ENCODE data around the gene PIK3CB. TPM values are rescaled to one million over a fixed set of nuclear protein-coding genes. Genes with fewer than 3 reads are reported as not detected.
A peak's percentile ranks its signal among the peaks of the same experiment; 100 is the strongest.

PIK3CB gene
- total RNA-seq, 4 donors from 2014 or later = 60.2 to 90.0 (median 78.5) TPM

GRCh38 chr3:138818185-138818860 is 16.4 kb downstream of the PIK3CB start:
- H3K27ac ChIP-seq = peak overlapping the region; percentile 11 to 58 (median 38)
- 95 to 96% methylated on average over 1 of the region's 1 CpG for WGBS, 2 donors
- DNase-seq = no peak
- no peaks in the 10 kb centered on the region for H3K27me3 ChIP-seq
- intact Hi-C loops (cut with DNase I) = no loop called here
- no peak for TF ChIP-seq CTCF (IDR thresholded peaks at IDR 0.05)
- no peak for TF ChIP-seq POLR2A (IDR thresholded peaks at IDR 0.05)
- no peaks in the 10 kb centered on the region for H3K36me3 ChIP-seq
- H3K4me3 ChIP-seq (replicated peaks in 1 of 3) = no peak overlapping the region
- H3K9me3 ChIP-seq = no peaks in the 10 kb centered on the region
- H3K4me1 ChIP-seq = peaks cover 10 to 19% of the 10 kb centered on the region in 2 donors

GRCh38 chr3:138817695-138818094 is 17.0 kb downstream of the PIK3CB start:
- peak; percentile 30 to 51 for DNase-seq
- WGBS, 2 donors = 69 to 70% methylated on average over 3 of the region's 3 CpGs
- TF ChIP-seq CTCF (IDR thresholded peaks at IDR 0.05) (no peak), POLR2A (IDR thresholded peaks at IDR 0.05) (no peak)
- H3K36me3 ChIP-seq = no peaks in the 10 kb centered on the region
- H3K9me3 ChIP-seq = no peaks in the 10 kb centered on the region
- H3K27me3 ChIP-seq = no peaks in the 10 kb centered on the region
- H3K4me3 ChIP-seq (replicated peaks in 1 of 3) = no peak overlapping the region
- peaks cover 6 to 14% of the 10 kb centered on the region in 2 donors for H3K4me1 ChIP-seq
- intact Hi-C loops (cut with DNase I) = no loop called here
- peak overlapping the region; percentile 11 to 58 (median 38) for H3K27ac ChIP-seq

GRCh38 chr3:138812806-138813205 is 21.9 kb downstream of the PIK3CB start:
- WGBS, 2 donors = 92 to 99% methylated on average over 2 of the region's 2 CpGs
- TF ChIP-seq POLR2A (IDR thresholded peaks at IDR 0.05) (no peak), CTCF (IDR thresholded peaks at IDR 0.05) (no peak)
- Histone ChIP-seq H3K27ac (no peak overlapping the region), H3K4me3 (replicated peaks in 1 of 3) (no peak overlapping the region), H3K27me3 (no peaks in the 10 kb centered on the region), H3K9me3 (no peaks in the 10 kb centered on the region), H3K36me3 (no peaks in the 10 kb centered on the region), H3K4me1 (peaks cover 0 to 6% of the 10 kb centered on the region in 2 donors)
- no peak for DNase-seq
- intact Hi-C loops (cut with DNase I) = no loop called here

GRCh38 chr3:138809500-138810256 is 25.1 kb downstream of the PIK3CB start:
- Histone ChIP-seq H3K36me3 (no peaks in the 10 kb centered on the region), H3K27me3 (no peaks in the 10 kb centered on the region), H3K4me1 (peaks cover 0 to 10% of the 10 kb centered on the region in 2 donors), H3K27ac (no peak overlapping the region), H3K9me3 (no peaks in the 10 kb centered on the region), H3K4me3 (replicated peaks in 1 of 3) (no peak overlapping the region)
- intact Hi-C loops (cut with DNase I) = no loop called here
- TF ChIP-seq POLR2A (IDR thresholded peaks at IDR 0.05) = no peak
- no peak for TF ChIP-seq CTCF (IDR thresholded peaks at IDR 0.05)
- no peak for DNase-seq
- 81 to 88% methylated on average over 6 of the region's 6 CpGs for WGBS, 2 donors

All from thyroid gland (tissue), 4 donors.